ENCODE results near the gene TNFAIP3.

GRCh38 chr6:137892271-137892708 is 25.2 kb downstream of the TNFAIP3 start:
- TF ChIP-seq POLR2AphosphoS5 (IDR thresholded peaks at IDR 0.05; ENCODE audit: low read depth) (no peak), CTCF (IDR thresholded peaks at IDR 0.05; ENCODE audit: insufficient read depth, low read length) (no peak), GABPA (IDR thresholded peaks at IDR 0.05; ENCODE audit: low read depth) (no peak)
- TF ChIP-seq, protein P1, sequence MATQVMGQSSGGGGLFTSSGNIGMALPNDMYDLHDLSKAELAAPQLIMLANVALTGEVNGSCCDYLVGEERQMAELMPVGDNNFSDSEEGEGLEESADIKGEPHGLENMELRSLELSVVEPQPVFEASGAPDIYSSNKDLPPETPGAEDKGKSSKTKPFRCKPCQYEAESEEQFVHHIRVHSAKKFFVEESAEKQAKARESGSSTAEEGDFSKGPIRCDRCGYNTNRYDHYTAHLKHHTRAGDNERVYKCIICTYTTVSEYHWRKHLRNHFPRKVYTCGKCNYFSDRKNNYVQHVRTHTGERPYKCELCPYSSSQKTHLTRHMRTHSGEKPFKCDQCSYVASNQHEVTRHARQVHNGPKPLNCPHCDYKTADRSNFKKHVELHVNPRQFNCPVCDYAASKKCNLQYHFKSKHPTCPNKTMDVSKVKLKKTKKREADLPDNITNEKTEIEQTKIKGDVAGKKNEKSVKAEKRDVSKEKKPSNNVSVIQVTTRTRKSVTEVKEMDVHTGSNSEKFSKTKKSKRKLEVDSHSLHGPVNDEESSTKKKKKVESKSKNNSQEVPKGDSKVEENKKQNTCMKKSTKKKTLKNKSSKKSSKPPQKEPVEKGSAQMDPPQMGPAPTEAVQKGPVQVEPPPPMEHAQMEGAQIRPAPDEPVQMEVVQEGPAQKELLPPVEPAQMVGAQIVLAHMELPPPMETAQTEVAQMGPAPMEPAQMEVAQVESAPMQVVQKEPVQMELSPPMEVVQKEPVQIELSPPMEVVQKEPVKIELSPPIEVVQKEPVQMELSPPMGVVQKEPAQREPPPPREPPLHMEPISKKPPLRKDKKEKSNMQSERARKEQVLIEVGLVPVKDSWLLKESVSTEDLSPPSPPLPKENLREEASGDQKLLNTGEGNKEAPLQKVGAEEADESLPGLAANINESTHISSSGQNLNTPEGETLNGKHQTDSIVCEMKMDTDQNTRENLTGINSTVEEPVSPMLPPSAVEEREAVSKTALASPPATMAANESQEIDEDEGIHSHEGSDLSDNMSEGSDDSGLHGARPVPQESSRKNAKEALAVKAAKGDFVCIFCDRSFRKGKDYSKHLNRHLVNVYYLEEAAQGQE (IDR thresholded peaks at IDR 0.05; ENCODE audit: insufficient replicate concordance, low read depth): no peak

All from HL-60 (cell line).